GM21526 (cell line): ENCODE data around the gene LRMDA.

Experiments used
- ATAC-seq: cut with Tn5 transposase; IDR thresholded peaks from one replicate; pipeline ENCODE4 v1.9.1; 2021; ENCODE audit warnings: moderate library complexity; ENCODE audit not compliant: unreplicated experiment, low FRiP score

The LRMDA gene

DNA sequence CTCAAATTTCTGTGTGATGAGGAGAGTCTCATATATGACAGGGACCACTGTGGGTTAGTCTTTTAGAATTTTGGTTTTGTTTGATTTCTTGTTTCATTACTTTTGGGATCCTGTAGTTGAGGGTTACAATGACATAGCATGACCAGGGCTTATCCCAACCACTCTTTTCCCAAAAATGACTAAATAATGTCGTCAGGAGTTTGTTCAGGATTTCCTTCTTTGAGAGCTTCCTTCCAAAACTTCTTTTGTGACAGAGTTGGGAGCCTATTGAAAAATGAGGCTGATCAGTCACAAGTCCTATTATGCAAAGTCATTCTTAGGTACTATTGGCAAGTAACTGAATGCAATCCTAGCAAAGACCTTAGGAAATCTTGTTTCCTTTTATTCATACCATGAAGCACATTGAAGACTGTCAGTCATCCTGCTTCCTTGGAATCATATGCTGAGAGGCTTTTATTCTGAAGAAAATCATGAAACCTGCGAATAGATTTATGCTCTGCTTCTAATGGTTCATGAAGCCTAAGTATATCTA lies 498.3 kb downstream of the LRMDA start:
- ATAC-seq = no peak

DNA sequence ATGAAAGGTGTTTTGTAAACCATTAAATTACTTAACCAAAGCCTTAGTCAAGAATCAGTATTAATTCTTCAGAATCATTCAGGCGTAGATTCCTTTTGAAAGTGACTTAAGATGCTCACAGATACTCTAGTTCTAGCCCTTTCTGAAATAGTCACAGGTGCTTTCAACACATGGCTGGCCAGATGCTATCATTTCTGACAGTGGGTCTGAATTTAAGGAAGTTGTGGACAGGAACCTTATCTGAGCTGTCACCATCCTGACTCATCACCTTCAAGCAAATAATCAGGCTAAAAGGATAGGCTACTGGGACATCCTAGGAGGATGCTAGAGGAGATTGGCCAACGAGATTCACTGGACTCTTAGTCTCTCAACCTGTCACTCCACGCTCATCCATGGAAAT lies 501.5 kb downstream of the LRMDA start:
- ATAC-seq = no peak

DNA sequence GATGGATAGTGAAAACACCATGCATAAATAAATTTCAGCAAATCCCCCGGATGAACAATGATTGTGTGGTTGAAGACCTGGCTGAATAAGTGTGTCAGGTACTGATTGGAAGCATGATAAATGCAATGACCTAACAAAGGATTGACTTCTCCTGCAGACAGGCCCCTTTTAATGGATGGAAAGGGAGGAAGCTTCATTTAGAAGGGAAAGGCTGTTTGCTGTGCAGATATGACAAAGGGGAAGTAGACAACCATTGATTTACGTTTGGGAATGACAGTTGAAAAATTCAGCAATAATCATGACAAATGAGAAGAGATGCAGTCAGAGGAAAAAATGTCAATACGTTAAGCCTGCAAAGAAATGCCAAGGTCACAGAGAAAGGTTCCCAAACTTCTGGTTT lies 503.8 kb downstream of the LRMDA start:
- ATAC-seq = no peak

DNA sequence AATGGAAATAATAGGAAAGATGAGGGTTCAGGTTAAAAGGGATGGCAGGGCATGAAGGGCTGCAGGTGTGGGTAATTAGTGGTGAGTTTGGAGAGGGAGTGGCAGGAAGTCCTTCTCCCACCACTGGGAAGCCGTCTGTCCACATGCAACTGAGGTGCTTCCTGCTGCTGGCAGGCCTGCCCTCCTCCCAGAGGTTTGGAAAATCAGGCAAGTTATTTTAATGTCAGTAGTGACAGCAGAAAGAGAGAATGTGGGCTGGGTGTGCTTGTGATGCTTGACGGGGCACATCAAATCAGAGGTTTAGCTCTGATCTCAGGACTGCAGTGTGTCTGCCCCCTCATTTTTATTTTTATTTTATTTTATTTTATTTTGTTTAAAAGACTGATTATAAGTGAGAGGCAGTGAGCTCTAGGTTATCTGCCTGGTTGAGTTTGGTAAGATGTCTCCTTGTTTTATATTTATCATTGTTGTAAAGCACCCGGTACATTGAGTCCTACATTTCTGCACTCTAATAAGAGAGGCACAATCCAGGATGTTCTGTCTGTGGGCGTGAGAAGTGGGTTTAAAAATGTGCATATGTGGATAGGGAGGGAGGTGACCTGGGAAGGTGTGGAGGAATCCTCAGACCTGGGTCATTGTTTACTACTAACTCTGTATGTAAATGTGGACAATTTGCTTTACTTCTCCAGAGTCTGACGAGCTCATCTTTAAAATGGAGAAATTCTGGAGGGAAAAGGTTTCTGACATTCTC lies 504.4 kb downstream of the LRMDA start:
- no peak for ATAC-seq

DNA sequence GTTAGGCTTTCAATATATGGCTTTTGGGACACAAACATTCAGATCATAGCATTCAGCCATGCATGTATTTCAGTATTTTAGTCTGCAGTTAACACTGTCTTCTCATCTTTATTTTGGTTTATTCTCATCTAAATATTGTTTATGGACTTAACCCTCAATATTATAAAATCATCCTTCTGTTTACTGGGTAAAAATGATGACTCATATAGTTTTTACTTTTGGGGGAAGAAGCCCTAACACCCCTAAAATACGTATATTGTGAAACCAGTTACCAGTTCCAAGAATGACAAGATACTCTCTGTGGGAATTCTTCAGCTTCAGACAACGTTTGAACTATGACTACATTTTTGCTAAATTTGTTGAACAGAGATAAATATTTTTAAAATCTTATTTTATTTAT lies 505.4 kb downstream of the LRMDA start:
- no peak for ATAC-seq

DNA sequence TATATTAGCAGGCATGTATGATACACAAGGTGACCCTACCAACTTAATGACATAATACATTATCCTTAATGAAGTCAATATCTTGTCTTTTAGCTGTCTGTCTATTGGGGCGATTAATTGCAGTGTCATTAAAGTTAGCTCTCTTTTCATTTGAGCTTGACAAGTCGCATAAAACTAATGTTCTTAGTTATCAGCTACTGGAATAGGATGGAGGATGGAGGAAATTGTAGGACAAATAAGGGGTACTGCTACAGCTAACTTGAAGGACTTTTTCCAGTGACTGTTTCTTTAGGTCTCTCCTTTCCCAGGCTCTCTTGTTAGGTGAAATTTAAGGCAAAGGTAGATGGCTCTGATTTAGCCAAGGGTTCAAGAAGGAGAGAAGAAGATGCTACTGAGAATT lies 506.4 kb downstream of the LRMDA start:
- no peak for ATAC-seq

DNA sequence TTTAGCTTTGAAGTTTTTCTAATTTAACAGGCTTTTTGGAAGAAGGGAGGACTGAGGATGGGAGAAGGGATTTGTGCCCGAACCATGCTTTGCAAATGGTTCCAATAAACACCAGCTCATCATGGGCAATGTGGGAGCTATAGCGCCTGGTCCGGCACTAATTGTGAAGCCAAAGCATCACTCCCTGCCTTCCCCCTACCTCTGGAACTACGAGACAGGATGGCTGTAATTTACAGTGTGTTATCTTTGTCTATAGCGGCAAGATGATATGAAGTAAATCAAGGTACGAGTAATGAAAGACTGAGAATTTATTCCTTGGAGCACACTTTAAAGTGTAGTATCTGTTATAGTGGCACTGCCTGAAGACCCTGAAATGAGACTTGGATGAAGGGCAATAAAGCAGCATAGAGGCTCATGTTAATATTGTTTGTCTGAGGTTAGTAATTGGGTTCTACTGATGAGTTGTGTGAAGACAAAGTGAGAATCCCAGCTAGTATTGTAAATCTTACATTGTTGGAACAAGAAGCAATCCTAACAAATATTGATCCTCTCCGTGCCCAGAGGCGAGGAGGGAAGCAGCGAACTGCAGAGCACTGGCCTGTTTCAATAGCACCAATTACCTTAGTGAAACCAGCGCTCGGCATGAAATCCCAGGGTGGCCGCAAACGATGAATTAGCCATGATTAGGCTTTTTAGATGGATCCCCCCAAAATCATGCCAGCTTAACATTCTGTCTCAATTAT lies 507.1 kb downstream of the LRMDA start:
- no peak for ATAC-seq

DNA sequence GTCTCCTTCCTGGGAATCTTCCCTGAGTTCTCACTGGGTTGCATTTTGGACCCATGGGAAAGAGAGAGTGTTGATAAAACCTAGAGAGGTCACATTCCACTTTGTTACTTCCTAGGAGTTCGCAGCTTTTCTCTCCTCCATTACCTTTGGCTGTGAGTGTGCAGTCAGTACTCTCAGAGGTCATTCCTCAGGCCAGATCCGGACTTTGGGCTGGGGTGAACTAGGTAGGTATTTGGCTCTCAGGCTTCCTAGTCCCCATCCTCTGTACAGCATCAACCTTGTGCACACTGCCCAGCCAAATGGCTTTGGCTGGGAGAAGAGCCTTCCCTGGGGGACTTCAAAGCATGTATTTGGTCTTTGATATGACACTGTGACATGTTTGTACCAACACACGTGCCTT lies 508.1 kb downstream of the LRMDA start:
- no peak for ATAC-seq

DNA sequence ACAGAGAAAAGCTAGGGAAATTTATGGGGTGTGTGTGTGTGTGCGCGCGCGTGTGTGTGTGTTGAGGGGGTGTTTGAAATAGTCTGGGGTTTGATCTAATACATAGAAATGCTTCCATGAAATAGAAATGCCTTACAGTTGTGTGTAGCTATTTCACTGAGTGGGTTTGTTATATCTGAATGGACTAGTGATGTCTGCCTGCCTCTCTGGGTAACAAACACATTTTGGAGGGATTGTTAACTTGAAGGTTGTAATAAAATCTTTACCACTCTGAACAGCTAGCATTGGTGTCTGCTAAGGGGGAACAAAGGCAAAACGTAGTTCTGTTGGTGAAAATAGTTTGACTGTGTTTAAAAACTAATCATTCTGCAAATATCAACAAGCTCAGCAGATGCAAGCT lies 509.3 kb downstream of the LRMDA start:
- ATAC-seq = no peak

DNA sequence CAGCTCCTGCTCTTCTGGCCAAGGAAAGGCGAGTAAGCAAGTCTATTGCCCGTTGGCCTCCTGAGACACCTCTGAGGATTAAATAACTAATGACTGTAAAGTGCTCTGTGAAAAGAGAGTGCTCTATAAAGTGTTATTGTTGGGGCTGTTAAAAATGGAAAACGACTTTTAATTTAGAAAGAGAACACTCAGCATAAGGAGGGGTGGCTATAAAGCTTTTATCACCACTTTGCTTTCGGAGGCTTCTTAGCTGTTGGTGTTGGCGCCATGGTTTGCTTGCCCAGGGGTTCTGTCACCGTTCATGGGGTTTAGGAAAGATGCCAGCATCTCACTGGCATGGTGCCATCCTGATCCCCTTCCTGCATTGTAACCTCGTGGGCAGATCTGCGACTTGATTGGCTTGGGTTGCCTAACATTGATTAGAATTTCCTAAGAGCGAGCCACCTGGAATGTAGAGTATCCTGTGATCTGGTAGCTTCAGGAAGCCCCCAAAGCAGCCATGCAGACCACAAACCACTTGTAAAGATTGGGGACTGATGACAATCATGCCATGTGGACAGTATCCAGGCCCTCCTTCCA lies 509.9 kb downstream of the LRMDA start:
- no peak for ATAC-seq

DNA sequence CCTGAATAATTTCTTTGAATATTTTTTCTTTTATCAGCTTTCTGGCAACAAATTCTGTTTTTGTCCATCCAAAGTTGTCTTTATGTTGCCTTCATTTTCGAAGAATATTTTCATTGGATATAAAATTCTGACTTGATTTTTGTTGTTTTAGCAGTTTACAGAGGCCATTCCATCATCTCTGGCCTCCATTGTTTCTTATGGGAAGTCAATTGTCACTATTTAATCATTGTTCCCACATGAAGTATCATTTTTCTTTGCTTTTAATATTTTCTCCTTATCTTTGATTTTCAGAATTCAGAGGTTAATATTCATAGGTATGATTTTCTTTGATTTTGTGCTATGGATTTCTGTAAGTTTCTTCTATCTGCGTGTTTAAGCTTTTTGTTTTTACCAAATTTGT lies 512.6 kb downstream of the LRMDA start:
- ATAC-seq = no peak

DNA sequence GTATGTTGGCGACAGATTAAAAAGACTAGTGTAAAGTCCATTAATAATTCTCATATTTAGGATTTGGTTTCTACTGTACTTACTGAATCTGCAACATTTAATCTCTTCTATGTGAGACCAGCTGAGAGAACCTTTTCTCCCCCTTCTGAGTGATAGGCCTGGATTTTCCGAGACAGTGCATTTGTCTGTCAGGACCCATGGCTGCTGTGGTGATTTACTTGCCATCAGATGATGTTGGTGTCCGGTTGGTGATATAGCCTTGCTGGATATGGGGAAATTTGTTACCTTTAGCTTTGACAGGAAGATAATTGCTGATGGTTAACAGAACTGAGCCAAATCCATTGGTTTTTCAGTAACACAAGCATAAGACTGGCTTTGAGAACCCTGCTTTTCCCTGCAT lies 517.2 kb downstream of the LRMDA start:
- ATAC-seq = no peak

DNA sequence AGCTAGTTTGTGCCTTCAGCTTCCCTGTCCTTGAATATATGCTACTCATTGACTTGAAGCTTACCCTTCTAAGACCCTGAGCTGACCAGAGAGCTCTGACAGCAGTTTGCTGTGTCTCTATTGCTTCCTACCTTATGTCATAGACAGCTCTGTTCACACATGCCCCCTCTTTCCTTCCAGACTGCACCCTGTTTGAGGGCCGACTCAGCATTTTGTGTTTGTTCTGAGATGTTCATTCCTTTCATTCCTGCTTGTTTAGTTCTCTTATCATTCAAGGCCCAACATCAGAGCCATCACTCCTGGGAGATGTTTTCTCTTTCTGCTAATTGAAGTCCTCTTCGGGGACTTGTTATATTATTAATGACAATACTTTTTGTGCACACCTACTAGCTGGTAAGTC lies 518.9 kb downstream of the LRMDA start:
- no peak for ATAC-seq

DNA sequence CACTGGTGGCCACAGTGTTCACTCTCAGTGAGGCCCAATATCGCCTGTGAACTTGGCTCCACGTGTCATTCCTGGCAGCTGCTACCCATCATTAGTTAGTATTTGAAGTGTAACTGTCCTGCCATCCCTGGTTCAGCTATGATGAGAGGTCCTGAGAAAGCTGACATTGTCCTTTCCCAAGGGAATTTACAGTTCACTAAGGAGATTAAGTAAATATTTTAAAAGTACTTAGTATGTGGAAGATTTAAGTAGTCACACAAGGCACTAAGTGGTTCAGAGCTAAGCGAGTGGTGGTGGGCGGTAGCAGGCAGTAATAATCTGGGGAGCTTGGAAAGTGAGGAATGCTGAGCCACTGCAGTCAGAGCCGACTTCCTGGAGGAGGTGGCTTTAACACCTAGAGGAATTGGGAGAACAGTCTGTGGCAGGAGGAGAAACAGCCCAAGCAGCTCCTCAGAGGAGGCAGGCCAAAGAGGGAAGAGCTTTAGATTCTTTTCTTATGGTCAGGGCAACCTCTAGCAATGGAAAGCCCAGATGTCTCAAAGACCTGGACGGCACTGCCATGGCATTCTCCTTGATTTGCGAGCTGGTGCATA lies 519.7 kb downstream of the LRMDA start:
- no peak for ATAC-seq

DNA sequence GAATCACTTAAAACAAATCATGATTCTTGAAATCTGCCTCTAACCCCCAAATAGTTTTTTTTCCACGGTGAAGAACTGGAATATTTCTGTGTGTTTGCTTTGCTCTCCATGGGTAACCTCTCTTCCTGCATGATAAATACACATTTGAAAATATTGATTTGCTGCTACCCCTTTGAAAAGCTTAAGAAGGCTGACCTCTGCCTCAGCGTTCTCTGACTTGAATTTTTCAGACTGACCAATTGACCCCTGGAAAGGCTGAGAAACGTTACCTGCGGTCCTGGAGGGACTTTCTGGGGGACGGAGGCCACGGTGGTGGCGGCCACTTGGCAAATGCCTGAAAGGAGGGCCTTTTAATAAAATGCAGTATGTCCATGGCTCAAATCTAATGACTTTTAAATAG lies 520.2 kb downstream of the LRMDA start:
- ATAC-seq = no peak

DNA sequence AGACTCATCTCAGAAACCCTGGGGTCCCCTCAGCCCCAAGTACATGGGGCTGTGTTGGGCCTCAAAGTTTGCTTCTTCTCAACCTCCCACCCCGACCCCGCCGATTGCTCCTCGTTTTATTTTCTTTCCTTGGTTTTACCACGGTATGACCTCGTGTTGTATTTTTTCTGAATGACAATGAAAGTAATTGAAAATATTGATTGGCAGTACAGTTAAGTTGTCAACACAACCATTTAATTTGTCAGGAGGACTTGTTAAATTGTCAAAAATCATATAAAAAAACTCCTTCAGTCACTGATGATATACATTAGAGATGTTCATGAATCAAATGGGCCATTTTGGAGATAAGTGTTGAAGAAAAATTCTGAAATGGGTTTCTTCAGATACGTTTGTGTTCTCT lies 520.7 kb downstream of the LRMDA start:
- ATAC-seq = no peak

DNA sequence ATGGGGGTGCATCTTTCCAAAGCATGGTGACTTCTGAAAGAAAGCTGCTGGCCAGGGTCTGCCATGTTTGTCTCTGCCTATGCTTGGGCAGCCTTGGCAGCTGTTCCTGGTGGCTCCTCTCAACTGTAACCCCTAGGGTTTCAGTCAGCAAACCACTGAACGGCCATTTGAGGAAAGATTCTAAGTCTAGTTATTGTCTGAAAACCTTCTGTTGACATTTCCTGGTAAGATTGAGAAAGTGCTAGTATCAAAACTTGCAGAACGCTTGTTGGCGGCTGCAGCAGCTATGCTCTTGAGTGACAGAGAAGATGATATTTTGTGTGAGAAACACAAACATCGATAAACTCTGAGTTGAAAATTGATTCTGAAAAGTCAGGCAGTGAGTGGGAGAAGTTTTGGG lies 523.1 kb downstream of the LRMDA start:
- ATAC-seq = no peak

DNA sequence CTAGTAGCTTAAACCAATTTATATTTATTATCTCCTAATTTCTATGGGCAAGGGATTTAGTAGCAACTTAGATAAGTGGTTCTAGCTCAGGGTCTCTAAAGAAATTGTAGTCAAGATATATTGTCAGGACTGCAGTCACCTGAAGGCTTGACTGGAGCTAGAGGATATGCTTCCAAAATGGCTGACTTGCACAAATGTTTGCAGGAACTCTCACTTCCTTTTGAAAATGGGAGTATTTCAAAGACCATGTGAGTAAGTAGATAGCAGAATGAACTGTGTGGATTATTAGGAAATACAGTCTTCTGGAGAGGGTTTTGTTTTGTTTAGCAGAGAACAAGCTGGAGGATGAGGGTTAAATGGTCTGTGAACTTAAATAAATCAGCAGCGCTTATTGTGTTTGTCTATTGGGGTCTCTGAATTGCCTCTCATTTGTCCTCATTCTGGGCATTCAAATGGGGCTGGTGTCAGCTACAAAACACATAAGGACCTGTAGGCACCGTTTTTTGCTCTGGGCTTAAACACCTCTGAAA lies 524.6 kb downstream of the LRMDA start:
- ATAC-seq = no peak

DNA sequence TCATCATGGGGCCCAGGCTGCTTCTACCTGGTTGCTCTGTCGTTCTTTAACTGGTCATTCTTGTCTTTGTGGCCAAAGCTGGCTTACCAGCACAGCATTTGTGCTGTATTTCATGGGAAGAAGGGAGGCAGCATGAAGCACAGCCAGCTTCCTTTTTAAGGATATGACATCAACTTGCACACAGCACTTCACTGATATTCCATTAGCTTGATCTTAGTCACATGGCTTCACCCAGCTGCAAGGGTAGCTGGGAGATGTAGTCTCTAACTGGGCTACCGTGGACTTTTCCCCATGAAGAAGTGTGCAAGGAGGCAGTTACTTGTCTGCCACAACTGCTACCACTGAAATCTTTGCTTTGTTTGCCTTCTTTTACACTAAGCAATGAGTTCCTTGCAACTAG lies 525.2 kb downstream of the LRMDA start:
- no peak for ATAC-seq

DNA sequence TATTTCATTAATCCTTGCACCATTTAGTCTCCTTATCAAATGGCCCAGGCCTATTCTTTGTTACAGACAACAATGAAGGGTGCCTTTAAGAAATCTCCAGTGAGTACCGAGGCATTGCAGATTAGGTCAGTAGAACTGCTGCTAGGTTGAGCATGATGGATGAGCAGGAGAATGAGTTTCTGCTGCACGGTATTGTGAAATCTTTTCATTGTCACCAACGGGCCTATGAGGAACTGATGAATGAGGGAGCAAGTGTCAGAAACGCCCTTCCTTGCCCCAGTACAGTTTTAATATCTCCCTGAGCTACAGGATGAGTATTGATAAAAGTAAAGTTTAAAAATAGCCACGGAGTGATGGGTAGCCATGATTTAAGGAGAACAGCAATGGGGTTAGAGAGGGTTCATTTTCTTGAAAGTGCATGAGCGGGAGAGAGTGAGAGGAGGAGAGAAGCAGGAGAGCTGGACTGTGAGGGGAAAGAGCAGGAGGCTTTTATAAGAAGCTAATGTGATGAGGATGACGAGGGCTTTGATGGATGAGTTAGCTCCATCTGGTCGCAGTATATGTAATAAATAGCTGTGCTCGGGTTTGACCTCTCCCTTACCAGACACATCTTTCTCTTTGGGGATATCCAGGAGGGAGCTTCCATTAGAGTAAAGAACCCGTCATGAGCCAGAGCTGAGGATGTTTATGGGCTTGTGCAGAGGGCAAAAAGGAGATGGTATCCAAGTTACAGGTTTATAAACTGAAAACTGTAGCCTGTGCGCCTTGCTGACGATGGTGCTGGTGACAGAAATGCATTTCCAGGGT lies 526.1 kb downstream of the LRMDA start:
- ATAC-seq = no peak
